SK-N-DZ (cell line): ENCODE data around the gene FLNA. TPM values are rescaled to one million over a fixed set of nuclear protein-coding genes. Genes with fewer than 3 reads are reported as not detected.
A peak's percentile ranks its signal among the peaks of the same experiment; 100 is the strongest.
"Not testable (repeated sequence)": the region's sequence is repeated elsewhere in the genome, so short reads cannot be mapped to it uniquely, and the experiment has no call there.

ENCODE experiments used
- DNase-seq: peaks from one replicate; pipeline ENCODE4 v3.0.0-alpha.2; 2015; ENCODE audit warnings: low spot score
- polyA plus RNA-seq, 2 experiments: library from polyadenylated mRNA; depleted of rRNA; stranded (reverse); fragments of >200 nt; gene quantifications; 2 replicates each; pipeline ENCODE4 v1.2.3, GENCODE V29; 2014

The FLNA gene
- polyA plus RNA-seq (2014; cell fraction: cytosol; rRNA removed): 118 and 164 TPM in 2 replicates
- 267 and 369 TPM in 2 replicates for polyA plus RNA-seq (2014; cell fraction: nucleus; rRNA removed)

DNA sequence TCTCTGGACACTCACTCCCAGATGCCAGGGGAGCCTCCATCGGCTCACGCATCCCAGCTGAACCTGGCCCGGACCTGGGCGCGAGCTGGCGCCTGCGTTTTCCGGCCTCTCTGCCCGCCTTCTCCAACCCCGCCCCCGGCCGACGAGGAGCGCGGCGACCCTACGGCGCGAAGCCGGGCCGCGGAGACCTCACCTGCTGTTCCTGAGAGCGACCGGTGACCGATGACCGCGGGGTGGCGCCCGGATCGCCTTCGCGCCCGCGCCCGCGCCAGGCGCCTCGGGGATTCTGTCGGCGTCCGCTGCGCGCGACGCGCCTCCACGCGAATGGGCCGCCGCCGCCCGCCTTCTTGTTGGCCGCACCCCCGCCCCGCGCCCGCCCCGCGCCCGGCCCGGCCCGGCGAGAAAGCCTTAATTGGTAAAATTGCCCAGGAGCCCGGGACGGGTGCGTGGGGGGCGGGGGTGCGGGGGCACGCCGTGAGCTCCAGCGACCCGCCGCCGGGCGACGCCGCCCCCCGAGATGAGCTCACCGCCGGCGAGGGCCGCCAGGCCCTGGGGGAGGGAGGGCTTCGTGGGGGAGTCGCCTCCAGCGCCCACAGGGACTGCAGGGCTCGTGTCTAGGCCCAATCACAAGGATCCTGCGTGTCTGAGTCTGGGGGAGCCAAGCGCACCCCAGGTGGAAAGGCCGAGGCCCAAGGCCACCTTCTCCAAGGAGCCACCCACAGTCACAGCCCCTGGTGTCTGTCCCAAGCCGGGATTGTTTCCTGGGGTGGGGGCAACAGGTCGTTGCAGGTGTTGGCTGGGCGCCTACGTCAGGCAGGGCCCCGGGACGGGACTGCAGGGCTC lies at the start of gene FLNA:
Gene FLNA (minus strand): TSS at position 322 of the 843 bp plus-strand sequence. CDS start 3,389 bp downstream, outside the sequence.
- no peak for DNase-seq

DNA sequence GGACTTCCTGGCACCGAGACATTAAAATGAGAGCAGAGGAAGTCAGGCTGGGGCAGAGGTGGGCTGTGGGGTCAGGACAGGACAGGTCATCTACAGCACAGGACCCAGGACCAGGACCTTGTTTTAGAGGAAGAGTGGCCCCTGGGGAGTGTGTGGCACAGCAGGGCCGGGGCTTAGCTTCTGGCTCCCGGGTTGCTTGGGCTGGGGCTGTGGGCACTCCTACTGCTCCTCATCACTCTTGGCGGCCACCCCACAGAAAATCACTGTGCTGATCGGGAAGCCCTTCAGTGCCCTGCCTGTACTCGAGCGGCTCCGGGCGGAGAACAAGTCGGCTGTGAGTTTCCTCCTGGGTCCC lies 45.9 kb upstream of the FLNA start:
- DNase-seq: no peak

DNA sequence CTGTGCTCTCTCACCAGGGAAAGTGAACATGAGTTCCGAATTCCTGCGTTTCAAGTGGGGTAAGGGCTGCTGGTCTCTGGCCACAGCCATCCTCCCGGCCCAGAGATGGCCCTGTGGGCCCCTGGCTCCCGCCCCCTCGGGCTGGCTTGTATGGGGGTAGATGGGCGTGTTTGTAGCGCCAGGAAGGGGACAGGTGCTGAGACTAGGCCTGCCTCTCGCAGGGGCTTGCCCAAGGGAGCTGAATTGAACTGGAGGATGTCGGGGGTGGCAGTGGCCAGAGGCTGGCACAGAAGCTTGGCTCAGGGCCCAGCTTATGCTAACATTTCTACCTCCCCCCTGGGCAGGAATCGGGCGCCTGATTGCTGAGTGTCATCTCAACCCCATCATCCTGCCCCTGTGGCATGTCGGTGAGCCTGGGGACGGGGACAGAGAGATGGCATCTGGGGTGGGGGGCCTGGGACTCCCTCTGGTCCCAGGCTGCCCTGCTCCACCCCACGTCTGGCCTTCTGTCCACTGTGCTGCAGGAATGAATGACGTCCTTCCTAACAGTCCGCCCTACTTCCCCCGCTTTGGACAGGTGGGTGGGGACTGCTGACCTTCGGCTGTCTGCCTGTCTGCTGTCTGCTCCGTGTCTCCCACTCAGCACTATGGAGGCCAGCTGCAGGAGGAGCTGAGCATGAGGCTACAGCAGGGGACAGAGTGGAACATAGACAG lies 45.4 kb upstream of the FLNA start:
- DNase-seq: no peak

GRCh38 chrX:154419189-154419588 lies 44.8 kb upstream of the FLNA start:
- DNase-seq: no peak

DNA sequence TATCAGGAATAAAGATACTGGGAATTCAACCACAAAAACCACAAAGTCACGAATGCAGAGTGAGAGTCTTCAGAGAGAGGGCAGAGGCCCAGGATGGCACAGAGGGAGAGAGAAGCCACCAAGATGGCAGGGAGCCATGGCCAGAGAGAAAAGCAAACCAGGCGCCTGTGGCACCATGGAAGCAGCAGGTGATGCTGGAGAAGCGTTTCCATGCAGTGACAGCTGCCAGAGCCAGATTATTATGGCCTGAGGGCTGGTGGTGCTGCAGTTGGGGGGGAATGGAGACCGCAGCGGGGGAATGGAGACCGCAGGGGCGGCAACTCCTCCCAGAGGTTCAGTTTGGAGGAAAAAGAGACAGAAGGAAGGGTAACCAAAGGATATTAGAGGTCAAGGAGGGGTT lies 42.7 kb upstream of the FLNA start:
- no peak for DNase-seq

DNA sequence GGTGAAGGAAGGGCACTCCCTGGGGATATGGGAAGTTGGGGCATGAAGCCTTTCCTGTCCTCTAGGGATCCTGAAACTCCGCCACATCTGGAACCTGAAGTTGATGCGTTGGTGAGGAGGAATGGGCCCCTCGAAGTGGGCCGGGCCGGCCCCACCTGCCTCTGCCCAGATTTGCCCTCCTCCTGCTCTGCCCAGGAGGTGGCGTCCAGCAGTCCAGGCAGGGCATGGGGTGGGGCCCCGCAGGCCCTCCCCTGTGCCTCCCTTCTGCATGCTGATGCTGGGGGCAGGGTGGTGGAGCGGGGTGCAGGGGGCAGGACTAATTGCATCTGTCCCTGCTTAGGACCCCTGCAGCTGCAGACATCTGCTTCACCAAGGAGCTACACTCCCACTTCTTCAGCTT lies 38.7 kb upstream of the FLNA start:
- no peak for DNase-seq

GRCh38 chrX:154412468-154412867 lies 38.0 kb upstream of the FLNA start:
- DNase-seq: no peak

DNA sequence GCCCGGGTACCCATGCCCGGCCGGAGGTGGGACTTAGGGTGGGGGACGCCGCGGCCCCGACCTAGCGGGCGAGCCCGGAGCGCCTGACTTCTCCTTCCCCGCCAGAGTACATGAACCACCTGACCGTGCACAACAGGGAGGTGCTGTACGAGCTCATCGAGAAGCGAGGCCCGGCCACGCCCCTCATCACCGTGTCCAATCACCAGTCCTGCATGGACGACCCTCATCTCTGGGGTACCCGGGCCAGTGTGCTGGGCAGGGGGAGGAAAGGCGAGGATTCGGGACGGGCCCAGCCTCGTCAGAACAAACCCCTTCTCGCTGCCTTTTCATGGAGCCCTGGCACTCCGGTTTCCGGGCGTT lies 37.5 kb upstream of the FLNA start:
- DNase-seq: peak; percentile 77

GRCh38 chrX:154409222-154409871 lies 34.9 kb upstream of the FLNA start, which contains the start of gene DNASE1L1:
Gene DNASE1L1 (minus strand): TSS chrX:154409254. CDS start chrX:154405568, 3,686 bp downstream.
- DNase-seq: no peak

DNA sequence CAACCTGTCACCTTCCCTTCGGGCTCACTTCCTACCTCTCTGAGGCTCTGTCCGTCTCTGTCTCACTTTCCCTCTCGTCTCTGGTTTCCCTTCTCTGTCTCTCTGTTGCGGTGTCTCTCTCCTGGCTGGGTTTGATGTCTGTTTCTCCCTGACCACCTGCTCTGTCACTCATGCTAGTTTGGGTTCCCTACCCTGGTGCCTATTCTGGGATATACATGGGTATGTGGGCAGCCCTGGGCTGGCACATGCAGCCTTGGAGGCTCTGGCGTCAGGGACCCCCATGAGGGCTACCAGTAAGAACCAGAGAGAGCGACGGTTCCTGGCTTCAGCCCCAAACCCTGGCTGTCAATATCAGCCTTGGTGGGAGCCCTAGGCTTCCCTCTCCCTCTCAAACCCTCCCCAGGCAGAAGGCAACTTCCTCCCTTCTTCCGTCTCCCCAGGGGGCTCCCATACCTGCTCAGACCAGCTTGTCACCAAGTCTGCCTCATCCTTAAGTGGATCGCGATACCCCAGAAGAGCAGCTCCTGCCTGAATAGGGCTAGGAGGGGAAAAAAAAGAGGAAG lies 34.3 kb upstream of the FLNA start:
- DNase-seq: no peak

DNA sequence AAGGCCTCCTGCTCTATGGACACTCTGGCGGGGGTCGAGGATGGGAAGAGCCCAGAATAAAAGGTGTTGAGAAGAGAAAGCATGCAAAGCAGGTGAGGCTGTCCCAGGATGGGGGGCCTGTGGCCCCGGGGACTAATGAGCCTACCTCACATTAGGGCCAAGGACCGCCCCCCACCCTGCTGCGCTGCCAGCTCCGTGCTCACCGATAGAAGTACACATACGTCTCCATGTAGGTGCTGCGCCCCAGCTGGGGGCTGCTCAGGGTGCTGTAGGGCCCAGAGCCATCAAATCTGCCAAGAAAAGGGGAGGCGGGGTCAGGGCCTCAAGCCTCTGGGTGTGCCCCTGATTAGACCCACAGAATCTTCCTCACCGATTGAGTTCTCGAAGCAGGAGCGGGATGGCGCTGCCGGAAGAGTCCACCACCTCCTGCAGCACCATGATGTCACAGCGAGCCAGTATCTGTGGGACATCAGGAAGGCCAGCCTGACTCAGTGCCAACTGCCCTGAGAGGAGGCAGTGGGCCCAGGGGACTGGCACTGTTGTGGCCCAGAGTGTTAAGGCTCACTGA lies 30.3 kb upstream of the FLNA start:
- no peak for DNase-seq

DNA sequence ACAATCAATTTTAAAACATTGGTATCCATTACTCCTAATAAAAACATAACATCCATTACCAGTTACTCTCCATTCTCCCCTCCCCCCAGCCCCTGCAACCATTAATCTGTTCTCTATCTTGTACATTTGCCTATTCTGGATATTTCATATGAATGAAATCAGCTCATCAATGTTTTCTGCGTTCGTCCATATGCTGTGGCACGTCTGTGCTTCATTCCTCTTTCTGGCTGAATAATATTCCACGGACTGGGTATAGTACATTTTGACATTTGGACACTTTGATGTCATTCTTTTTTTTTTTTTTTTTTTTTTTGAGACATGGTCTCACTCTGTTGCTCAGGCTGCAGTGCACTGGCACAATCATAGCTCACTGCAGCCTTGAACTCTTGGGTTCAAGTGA lies 29.4 kb upstream of the FLNA start:
- no peak for DNase-seq

- no peak for DNase-seq
Measured at GRCh38 chrX:154403192-154403591, 28.8 kb upstream of the FLNA start.

DNA sequence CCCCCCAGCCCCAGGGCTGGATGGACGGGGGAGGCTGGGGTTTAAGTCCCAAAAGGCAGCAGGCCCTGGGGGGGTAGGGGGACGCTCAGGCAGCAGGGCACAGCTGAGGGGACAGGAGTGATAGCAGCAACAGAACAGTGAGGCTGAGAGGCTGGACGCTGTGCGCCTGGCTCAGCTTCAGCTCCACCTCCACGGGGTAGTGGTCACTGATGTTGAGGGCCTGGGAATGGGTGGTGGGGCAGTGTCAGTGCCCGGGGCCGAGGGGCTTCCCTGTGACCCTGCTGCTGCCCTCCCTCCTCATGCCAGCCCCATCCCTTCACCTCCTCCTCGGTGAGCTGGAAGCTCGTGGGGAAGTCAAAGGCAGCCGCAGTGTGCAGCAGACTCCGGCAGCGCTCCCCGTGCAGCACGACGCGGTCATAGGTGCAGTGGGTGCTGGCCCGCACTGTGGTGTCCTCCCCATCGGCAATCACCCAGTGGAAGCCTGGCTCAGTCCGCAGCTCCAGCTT lies 28.2 kb upstream of the FLNA start:
- DNase-seq: no peak

DNA sequence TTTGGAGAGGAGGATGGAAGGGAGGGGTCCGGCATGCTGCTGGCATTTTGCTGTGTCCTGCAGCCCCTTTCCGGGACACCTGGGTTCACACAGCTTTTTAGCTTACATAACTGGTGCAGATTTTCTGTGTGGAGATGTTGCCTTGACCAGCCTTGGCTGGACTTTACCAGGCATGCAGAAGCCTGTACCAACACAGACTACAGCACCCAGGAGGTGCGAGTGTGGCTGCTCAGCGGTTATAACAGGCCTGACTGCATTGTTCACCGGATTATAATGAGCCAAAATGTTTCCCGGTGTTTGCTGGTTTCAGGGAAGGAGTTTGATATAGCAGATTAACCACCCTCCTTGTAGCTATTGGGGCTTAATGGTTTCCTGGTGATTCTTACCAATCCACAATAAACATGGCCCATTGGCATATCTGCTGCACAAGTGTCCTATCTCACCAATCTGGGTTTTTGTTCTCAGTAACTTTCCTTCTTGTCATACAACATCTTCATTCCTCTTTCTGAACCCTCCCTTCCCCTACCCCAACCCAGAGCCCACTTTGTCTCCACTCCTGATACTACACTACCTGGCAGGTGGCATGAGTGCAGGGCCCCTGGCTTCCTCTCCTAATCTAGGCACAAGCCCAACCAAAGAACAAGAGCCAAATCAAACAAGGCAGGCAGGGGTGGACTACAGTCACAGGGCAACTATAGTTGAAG lies 27.6 kb upstream of the FLNA start:
- no peak for DNase-seq

GRCh38 chrX:154401045-154401799 lies 26.8 kb upstream of the FLNA start:
- no peak for DNase-seq

DNA sequence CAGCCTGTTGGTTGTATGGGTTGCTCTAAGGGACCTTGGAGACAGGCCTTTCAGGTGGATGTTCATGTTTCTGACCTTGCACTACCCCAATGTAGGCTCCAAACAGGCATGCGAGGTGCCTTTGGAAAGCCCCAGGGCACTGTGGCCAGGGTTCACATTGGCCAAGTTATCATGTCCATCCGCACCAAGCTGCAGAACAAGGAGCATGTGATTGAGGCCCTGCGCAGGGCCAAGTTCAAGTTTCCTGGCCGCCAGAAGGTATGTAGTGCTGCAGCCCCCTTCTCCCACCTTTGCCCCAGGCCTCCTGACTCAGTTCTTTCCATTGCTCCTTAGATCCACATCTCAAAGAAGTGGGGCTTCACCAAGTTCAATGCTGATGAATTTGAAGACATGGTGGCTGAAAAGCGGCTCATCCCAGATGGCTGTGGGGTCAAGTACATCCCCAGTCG lies 26.0 kb upstream of the FLNA start:
- DNase-seq: not testable (repeated sequence)

DNA sequence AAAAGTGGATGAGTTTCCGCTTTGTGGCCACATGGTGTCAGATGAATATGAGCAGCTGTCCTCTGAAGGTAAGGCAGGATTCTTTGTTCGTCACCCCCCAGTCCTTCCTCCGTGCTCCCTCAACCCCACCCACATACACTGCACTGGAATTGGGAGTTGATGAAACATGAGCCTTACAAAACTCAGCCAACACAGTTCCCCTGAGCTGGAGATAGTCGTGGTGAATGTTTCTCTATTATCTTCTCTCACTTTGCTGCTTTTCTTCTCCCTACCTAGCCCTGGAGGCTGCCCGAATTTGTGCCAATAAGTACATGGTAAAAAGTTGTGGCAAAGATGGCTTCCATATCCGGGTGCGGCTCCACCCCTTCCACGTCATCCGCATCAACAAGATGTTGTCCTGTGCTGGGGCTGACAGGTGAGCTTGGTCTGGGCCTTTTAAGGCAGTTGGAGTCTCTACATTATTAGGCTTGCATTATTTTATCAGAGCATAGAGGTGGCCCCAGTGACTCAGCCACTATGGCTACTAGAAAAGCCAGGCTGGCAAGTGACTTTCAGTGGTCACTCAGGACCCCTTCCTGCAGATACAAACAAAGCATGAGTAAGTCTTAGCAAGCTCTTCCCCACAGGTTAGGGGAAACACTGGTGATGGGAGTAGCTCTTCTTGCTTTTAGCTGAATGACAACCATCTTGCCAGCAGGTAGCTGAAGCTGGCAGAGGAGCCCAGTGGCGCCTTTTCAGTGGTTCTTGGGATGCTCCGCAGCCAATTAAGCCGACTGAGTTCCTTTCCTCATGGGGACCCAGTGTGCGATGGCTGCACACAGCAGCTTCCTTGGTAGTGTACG lies 25.3 kb upstream of the FLNA start:
- DNase-seq: no peak
